CD4-positive, alpha-beta T cell (primary cell): ENCODE results near the gene EPB41L5. TPM values are rescaled to one million over a fixed set of nuclear protein-coding genes. Genes with fewer than 3 reads are reported as not detected.

ENCODE experiments used
- ATAC-seq: fragments of 200-7000 bp; cut with Tn5 transposase; one replicate; pipeline ENCODE4 v1.10.0; 2022; ENCODE audit warnings: mild to moderate bottlenecking; ENCODE audit not compliant: poor library complexity
- CTCF ChIA-PET: fragments of 350-600 bp; sonication (Branson Sonifier 250); formaldehyde crosslinking; loops from one replicate; lab custom pipeline; 2021; ENCODE audit warnings: antibody characterized with exemption, inconsistent platforms; lab: Charles Lee
- POLR2A ChIA-PET: fragments of 350-600 bp; sonication (Branson Sonifier 250); formaldehyde crosslinking; loops from one replicate; lab custom pipeline; 2021; ENCODE audit warnings: antibody characterized with exemption, inconsistent platforms; lab: Charles Lee
- DNase-seq, 14 experiments: peaks; one replicate each; pipeline ENCODE4 v3.0.0-alpha.2; 2013 to 2020; ENCODE audit warnings: mixed read lengths in 2 of 14
- H3K27ac ChIP-seq, 2 donors: one replicate each; pipeline versions ENCODE4 v1.5.1 to v1.7.0; 2013; ENCODE audit warnings: low read length in 2 of 2, low read depth in 1 of 2, mild to moderate bottlenecking in 1 of 2
- H3K27me3 ChIP-seq, 2 experiments: 1 replicate in 1 of 2; 2 replicates in 1 of 2; pipeline versions ENCODE4 v1.6.1 to v1.7.0; 2013; ENCODE audit warnings: low read length in 2 of 2, control low read depth in 1 of 2, mild to moderate bottlenecking in 1 of 2, moderate library complexity in 1 of 2; ENCODE audit not compliant: insufficient read depth in 2 of 2, control insufficient read depth in 1 of 2
- H3K36me3 ChIP-seq: one replicate; pipeline ENCODE4 v1.6.1; 2013; ENCODE audit warnings: low read length, control low read depth; ENCODE audit not compliant: insufficient read depth
- H3K4me1 ChIP-seq: one replicate; pipeline ENCODE4 v1.6.1; 2013; ENCODE audit warnings: low read length, control low read depth; ENCODE audit not compliant: insufficient read depth
- H3K4me3 ChIP-seq: one replicate; pipeline ENCODE4 v1.5.1; 2013; ENCODE audit warnings: mild to moderate bottlenecking, low read length, moderate library complexity
- H3K9me3 ChIP-seq, 2 experiments: 1 replicate in 1 of 2; 2 replicates in 1 of 2; pipeline versions ENCODE4 v1.6.1 to v1.7.0; 2013; ENCODE audit warnings: low read length in 2 of 2, mild to moderate bottlenecking in 2 of 2, control low read depth in 1 of 2, moderate library complexity in 1 of 2; ENCODE audit not compliant: control insufficient read depth in 1 of 2, insufficient read depth in 1 of 2
- H3K27ac Mint-ChIP-seq: one replicate; pipeline ENCODE4 v1.8.0; 2020; ENCODE audit warnings: mixed read lengths
- H3K27me3 Mint-ChIP-seq: one replicate; pipeline ENCODE4 v1.8.0; 2021; ENCODE audit warnings: mixed read lengths
- H3K36me3 Mint-ChIP-seq: one replicate; pipeline ENCODE4 v1.8.0; 2021; ENCODE audit warnings: low read depth, mixed read lengths
- H3K4me1 Mint-ChIP-seq: one replicate; pipeline ENCODE4 v1.8.0; 2021; ENCODE audit warnings: low read depth, mixed read lengths
- H3K4me3 Mint-ChIP-seq: one replicate; pipeline ENCODE4 v1.8.0; 2020; ENCODE audit warnings: mild to moderate bottlenecking, mixed read lengths
- H3K9me3 Mint-ChIP-seq: one replicate; pipeline ENCODE4 v1.8.0; 2020; ENCODE audit warnings: mixed read lengths
- CTCF ChIP-seq: fragments of 200-600 bp; IDR thresholded peaks from one replicate; pipeline ENCODE4 v1.8.0; 2022; ENCODE audit warnings: antibody characterized with exemption, mild to moderate bottlenecking
- intact Hi-C, 2 experiments: fragments of 100-400 bp; cut with DNase I in 1 of 2; cut with micrococcal nuclease in 1 of 2; formaldehyde crosslinking; loops; one replicate each; pipeline versions ENCODE4 v1.15.1 to v1.9.0; 2023 to 2025; cut with DNase I, micrococcal nuclease
- total RNA-seq, 174 experiments: library from RNA in 2 of 174; stranded (reverse) in 2 of 174; gene quantifications; one replicate each; pipeline ENCODE4 v1.2.3 and lab custom pipeline; 2021 to 2026

Gene EPB41L5
- total RNA-seq, 2 experiments from 2014 or later, result 4.6 to 5.1 TPM

GRCh38 chr2:120028795-120029194, 15.9 kb downstream of the EPB41L5 start:
- no peak for ATAC-seq
- no peak for TF ChIP-seq CTCF
- intact Hi-C loops, result no loop called here
- no peaks in the 10 kb centered on the region for H3K27me3 Mint-ChIP-seq
- Histone ChIP-seq H3K27me3 (no peaks in the 10 kb centered on the region), H3K4me3 (no peak overlapping the region), H3K9me3 (peaks cover 4 to 10% of the 10 kb centered on the region in 2 experiments), H3K36me3 (no peaks in the 10 kb centered on the region), H3K27ac (no peak overlapping the region), H3K4me1 (no peaks in the 10 kb centered on the region)
- no peak for DNase-seq
- ChIA-PET CTCF (no interaction called here), POLR2A (no interaction called here)
- peaks cover 29% of the 10 kb centered on the region for H3K36me3 Mint-ChIP-seq
- no peaks in the 10 kb centered on the region for H3K4me1 Mint-ChIP-seq
- H3K27ac Mint-ChIP-seq, result no peak overlapping the region
- H3K4me3 Mint-ChIP-seq, result no peak overlapping the region
- H3K9me3 Mint-ChIP-seq, result no peaks in the 10 kb centered on the region

- Histone ChIP-seq H3K9me3 (peaks cover 1 to 4% of the 10 kb centered on the region in 2 experiments), H3K36me3 (no peaks in the 10 kb centered on the region), H3K27ac (no peak overlapping the region), H3K4me3 (no peak overlapping the region), H3K27me3 (no peaks in the 10 kb centered on the region), H3K4me1 (no peaks in the 10 kb centered on the region)
- Mint-ChIP-seq H3K36me3 (peaks cover 19% of the 10 kb centered on the region), H3K4me1 (no peaks in the 10 kb centered on the region), H3K9me3 (no peaks in the 10 kb centered on the region), H3K27me3 (no peaks in the 10 kb centered on the region), H3K27ac (no peak overlapping the region), H3K4me3 (no peak overlapping the region)
- no peak for ATAC-seq
- CTCF ChIA-PET, result no interaction called here
- POLR2A ChIA-PET, result no interaction called here
- no peak for DNase-seq
- no peak for TF ChIP-seq CTCF
- intact Hi-C loops, result no loop called here
Observed at GRCh38 chr2:120029672-120030640, 17.1 kb downstream of the EPB41L5 start.

- POLR2A ChIA-PET, result no interaction called here
Observed at GRCh38 chr2:120032297-120032696, 19.4 kb downstream of the EPB41L5 start.

More at GRCh38 chr2:120032297-120032696, 19.4 kb downstream of the EPB41L5 start:
- Mint-ChIP-seq H3K27me3 (no peaks in the 10 kb centered on the region), H3K4me1 (no peaks in the 10 kb centered on the region), H3K27ac (no peak overlapping the region), H3K9me3 (no peaks in the 10 kb centered on the region), H3K36me3 (peaks cover 3% of the 10 kb centered on the region), H3K4me3 (no peak overlapping the region)
- intact Hi-C loops, result no loop called here
- CTCF ChIA-PET, result no interaction called here
- Histone ChIP-seq H3K4me1 (no peaks in the 10 kb centered on the region), H3K27ac (no peak overlapping the region), H3K9me3 (no peaks in the 10 kb centered on the region), H3K27me3 (no peaks in the 10 kb centered on the region), H3K36me3 (no peaks in the 10 kb centered on the region), H3K4me3 (no peak overlapping the region)
- no peak for ATAC-seq
- no peak for TF ChIP-seq CTCF
- no peak for DNase-seq
